SU-DHL-6 (cell line): ENCODE data around the gene FBH1.

ENCODE experiments used
- CTCF ChIP-seq: fragments of 200-600 bp; sonication (generic); IDR thresholded peaks from one replicate; pipeline ENCODE4 v1.5.1; 2017; ENCODE audit warnings: antibody characterized with exemption, mild to moderate bottlenecking, low read length, moderate library complexity; ENCODE audit not compliant: insufficient read depth, poor library complexity, severe bottlenecking
- EZH2phosphoT487 ChIP-seq: fragments of 200-600 bp; sonication (generic), shearing (Covaris generic); conservative IDR thresholded peaks from 2 replicates; pipeline ENCODE4 v1.6.1; 2018; ENCODE audit warnings: mild to moderate bottlenecking, antibody characterized with exemption, low read length, moderate library complexity, mixed read lengths

GRCh38 chr10:5873515-5873995 is 16.5 kb upstream of the FBH1 start:
- TF ChIP-seq CTCF (peak; percentile 72), EZH2phosphoT487 (no peak)
